SK-N-SH treated with all-trans-retinoic acid at 6 μM for 48 hours (cell line): ENCODE results near the gene DOCK4.

Experiments used
- ARNTL ChIP-seq: fragments of 450-650 bp; formaldehyde crosslinking; IDR thresholded peaks from 2 replicates; pipeline ENCODE4 v1.5.0; 2020; ENCODE audit warnings: low read depth, mild to moderate bottlenecking, moderate library complexity, borderline replicate concordance
- PPARA ChIP-seq: fragments of 250-450 bp; sonication (Bioruptor Pico); IDR thresholded peaks from 2 replicates; pipeline ENCODE4 v1.5.0; 2020; ENCODE audit warnings: mild to moderate bottlenecking, borderline replicate concordance
- RARB ChIP-seq: fragments of 250-450 bp; sonication (Bioruptor Pico); IDR thresholded peaks from 2 replicates; pipeline ENCODE4 v1.8.0; 2021; ENCODE audit warnings: mild to moderate bottlenecking, moderate library complexity
- SNAI2 ChIP-seq: fragments of 250-450 bp; sonication (Bioruptor Pico); IDR thresholded peaks from 2 replicates; pipeline ENCODE4 v1.5.0; 2020; ENCODE audit warnings: mild to moderate bottlenecking, moderate library complexity
- ZFP3 ChIP-seq: fragments of 250-450 bp; sonication (Bioruptor Pico); IDR thresholded peaks from 2 replicates; pipeline ENCODE4 v1.5.0; 2020; ENCODE audit warnings: mild to moderate bottlenecking, moderate library complexity
- ZFP30 ChIP-seq: fragments of 450-650 bp; formaldehyde crosslinking; IDR thresholded peaks from 2 replicates; pipeline ENCODE4 v1.5.0; 2022; ENCODE audit warnings: mild to moderate bottlenecking, moderate library complexity
- ZNF565 ChIP-seq: fragments of 450-650 bp; formaldehyde crosslinking; conservative IDR thresholded peaks from 2 replicates; pipeline ENCODE4 v1.5.0; 2020; ENCODE audit warnings: low read depth, mild to moderate bottlenecking, moderate library complexity
- ZNF70 ChIP-seq: fragments of 450-650 bp; formaldehyde crosslinking; IDR thresholded peaks from 2 replicates; pipeline ENCODE4 v1.5.0; 2020; ENCODE audit warnings: mild to moderate bottlenecking, moderate library complexity
- ZNF8 ChIP-seq: fragments of 450-650 bp; formaldehyde crosslinking; IDR thresholded peaks from 2 replicates; pipeline ENCODE4 v1.5.0; 2020; ENCODE audit warnings: mild to moderate bottlenecking, moderate library complexity
- TF ChIP-seq, protein P1 (sequence below): fragments of 250-450 bp; sonication (Bioruptor Pico); IDR thresholded peaks from 2 replicates; pipeline ENCODE4 v1.8.0; 2021; ENCODE audit warnings: low read depth, mild to moderate bottlenecking, moderate library complexity, borderline replicate concordance
- TF ChIP-seq, protein P2 (sequence below): fragments of 250-450 bp; sonication (Bioruptor Pico); IDR thresholded peaks from 2 replicates; pipeline ENCODE4 v1.5.0; 2020; ENCODE audit warnings: mild to moderate bottlenecking, moderate library complexity
- TF ChIP-seq, protein P3 (sequence below): fragments of 250-450 bp; sonication (Bioruptor Pico); IDR thresholded peaks from 2 replicates; pipeline ENCODE4 v1.8.0; 2020; ENCODE audit warnings: mild to moderate bottlenecking, moderate library complexity, borderline replicate concordance

DNA sequence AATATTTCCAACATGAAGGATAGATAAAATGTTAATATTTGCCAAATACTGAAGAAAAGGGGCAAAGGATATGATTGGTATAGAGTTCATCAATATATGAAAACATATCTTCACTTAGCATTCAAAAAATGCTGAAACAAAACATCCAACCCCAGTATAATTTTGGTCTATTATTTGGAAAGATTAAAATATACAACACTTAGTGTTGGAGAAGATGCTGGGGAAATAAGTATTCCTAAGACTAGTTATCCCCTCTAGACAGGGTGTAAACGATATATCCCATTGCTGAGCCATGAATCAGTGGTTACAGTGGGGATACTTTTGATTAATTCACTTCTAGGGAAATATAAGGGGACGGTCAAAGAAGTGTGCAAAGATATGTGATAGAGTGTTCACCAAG is 456.6 kb downstream of the DOCK4 start:
- no peak for TF ChIP-seq ARNTL
- TF ChIP-seq, protein P1, sequence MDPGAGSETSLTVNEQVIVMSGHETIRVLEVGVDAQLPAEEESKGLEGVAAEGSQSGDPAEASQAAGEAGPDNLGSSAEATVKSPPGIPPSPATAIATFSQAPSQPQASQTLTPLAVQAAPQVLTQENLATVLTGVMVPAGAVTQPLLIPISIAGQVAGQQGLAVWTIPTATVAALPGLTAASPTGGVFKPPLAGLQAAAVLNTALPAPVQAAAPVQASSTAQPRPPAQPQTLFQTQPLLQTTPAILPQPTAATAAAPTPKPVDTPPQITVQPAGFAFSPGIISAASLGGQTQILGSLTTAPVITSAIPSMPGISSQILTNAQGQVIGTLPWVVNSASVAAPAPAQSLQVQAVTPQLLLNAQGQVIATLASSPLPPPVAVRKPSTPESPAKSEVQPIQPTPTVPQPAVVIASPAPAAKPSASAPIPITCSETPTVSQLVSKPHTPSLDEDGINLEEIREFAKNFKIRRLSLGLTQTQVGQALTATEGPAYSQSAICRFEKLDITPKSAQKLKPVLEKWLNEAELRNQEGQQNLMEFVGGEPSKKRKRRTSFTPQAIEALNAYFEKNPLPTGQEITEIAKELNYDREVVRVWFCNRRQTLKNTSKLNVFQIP (CRISPR knock-in tag): no peak
- TF ChIP-seq ZNF70 (CRISPR knock-in tag): no peak
- no peak for TF ChIP-seq ZNF8 (CRISPR knock-in tag)
- no peak for TF ChIP-seq SNAI2
- TF ChIP-seq PPARA (CRISPR knock-in tag): no peak
- TF ChIP-seq, protein P2, sequence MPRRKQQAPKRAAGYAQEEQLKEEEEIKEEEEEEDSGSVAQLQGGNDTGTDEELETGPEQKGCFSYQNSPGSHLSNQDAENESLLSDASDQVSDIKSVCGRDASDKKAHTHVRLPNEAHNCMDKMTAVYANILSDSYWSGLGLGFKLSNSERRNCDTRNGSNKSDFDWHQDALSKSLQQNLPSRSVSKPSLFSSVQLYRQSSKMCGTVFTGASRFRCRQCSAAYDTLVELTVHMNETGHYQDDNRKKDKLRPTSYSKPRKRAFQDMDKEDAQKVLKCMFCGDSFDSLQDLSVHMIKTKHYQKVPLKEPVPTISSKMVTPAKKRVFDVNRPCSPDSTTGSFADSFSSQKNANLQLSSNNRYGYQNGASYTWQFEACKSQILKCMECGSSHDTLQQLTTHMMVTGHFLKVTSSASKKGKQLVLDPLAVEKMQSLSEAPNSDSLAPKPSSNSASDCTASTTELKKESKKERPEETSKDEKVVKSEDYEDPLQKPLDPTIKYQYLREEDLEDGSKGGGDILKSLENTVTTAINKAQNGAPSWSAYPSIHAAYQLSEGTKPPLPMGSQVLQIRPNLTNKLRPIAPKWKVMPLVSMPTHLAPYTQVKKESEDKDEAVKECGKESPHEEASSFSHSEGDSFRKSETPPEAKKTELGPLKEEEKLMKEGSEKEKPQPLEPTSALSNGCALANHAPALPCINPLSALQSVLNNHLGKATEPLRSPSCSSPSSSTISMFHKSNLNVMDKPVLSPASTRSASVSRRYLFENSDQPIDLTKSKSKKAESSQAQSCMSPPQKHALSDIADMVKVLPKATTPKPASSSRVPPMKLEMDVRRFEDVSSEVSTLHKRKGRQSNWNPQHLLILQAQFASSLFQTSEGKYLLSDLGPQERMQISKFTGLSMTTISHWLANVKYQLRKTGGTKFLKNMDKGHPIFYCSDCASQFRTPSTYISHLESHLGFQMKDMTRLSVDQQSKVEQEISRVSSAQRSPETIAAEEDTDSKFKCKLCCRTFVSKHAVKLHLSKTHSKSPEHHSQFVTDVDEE (CRISPR knock-in tag): no peak
- TF ChIP-seq, protein P3, sequence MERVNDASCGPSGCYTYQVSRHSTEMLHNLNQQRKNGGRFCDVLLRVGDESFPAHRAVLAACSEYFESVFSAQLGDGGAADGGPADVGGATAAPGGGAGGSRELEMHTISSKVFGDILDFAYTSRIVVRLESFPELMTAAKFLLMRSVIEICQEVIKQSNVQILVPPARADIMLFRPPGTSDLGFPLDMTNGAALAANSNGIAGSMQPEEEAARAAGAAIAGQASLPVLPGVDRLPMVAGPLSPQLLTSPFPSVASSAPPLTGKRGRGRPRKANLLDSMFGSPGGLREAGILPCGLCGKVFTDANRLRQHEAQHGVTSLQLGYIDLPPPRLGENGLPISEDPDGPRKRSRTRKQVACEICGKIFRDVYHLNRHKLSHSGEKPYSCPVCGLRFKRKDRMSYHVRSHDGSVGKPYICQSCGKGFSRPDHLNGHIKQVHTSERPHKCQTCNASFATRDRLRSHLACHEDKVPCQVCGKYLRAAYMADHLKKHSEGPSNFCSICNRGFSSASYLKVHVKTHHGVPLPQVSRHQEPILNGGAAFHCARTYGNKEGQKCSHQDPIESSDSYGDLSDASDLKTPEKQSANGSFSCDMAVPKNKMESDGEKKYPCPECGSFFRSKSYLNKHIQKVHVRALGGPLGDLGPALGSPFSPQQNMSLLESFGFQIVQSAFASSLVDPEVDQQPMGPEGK: no peak
- no peak for TF ChIP-seq ZFP3
- no peak for TF ChIP-seq ZNF565 (CRISPR knock-in tag)
- no peak for TF ChIP-seq RARB (CRISPR knock-in tag)
- no peak for TF ChIP-seq ZFP30 (CRISPR knock-in tag)
